ENCODE data around the gene GNPTG.

Gene GNPTG

GRCh38 chr16:1401061-1401757 lies 49.5 kb downstream of the GNPTG start:
- no peak for FAIRE-seq

- no peak for FAIRE-seq
Measured at GRCh38 chr16:1401758-1402154, 50.0 kb downstream of the GNPTG start.

- FAIRE-seq = no peak
Measured at GRCh38 chr16:1403036-1403435, 51.3 kb downstream of the GNPTG start.

GRCh38 chr16:1403733-1404132 lies 52.0 kb downstream of the GNPTG start:
- FAIRE-seq = no peak

GRCh38 chr16:1407753-1408152 lies 56.0 kb downstream of the GNPTG start:
- no peak for FAIRE-seq

GRCh38 chr16:1408171-1408837 lies 56.6 kb downstream of the GNPTG start:
- peak; percentile 89 for FAIRE-seq

- no peak for FAIRE-seq
Measured at GRCh38 chr16:1412847-1413246, 61.1 kb downstream of the GNPTG start.

All from A204.1 (cell line).